ENCODE measurements around the gene ZNF765. TPM values are rescaled to one million over a fixed set of nuclear protein-coding genes. Genes with fewer than 3 reads are reported as not detected.
"Not testable (repeated sequence)": the region's sequence is repeated elsewhere in the genome, so short reads cannot be mapped to it uniquely, and the experiment has no call there.

ZNF765 gene
- total and polyA plus RNA-seq, 2 donors (not counting 3 experiments of a cell fraction or from before 2014, with no cell fraction given): 2.5 to 7.7 TPM

GRCh38 chr19:53409505-53410204, 14.7 kb downstream of the ZNF765 start:
- H3K9me3 ChIP-seq (replicated peaks; ENCODE audit: control insufficient read depth, insufficient read depth, low read length): peaks cover 25% of the 10 kb centered on the region
- no peak overlapping the region for H3K9ac ChIP-seq (replicated peaks; ENCODE audit: extremely low read depth, insufficient read depth, low read length)
- BruUV-seq (replicated peaks): no TSS peak
- H3K36me3 ChIP-seq (ENCODE audit: control insufficient read depth in 2 of 2, extremely low read depth in 1 of 2, insufficient read depth in 2 of 2, low read length in 2 of 2): peaks cover 7 to 9% of the 10 kb centered on the region in 2 experiments
- no peak overlapping the region for H3K4me3 ChIP-seq (replicated peaks in 1 of 3; ENCODE audit: insufficient read depth in 1 of 3, low read depth in 1 of 3, low read length in 3 of 3)
- intact Hi-C loops (cut with micrococcal nuclease): no loop called here
- DNase-seq (ENCODE audit: low read depth, low spot score) (no peak), FAIRE-seq (no peak)
- no peaks in the 10 kb centered on the region for H3K4me1 ChIP-seq (ENCODE audit: control insufficient read depth, extremely low read depth, insufficient read depth, low read length)
- no peak overlapping the region for H3K27ac ChIP-seq (ENCODE audit: insufficient read depth, low read depth, low read length)
- no peaks in the 10 kb centered on the region for H4K20me1 ChIP-seq (replicated peaks; ENCODE audit: control insufficient read depth, extremely low read depth, insufficient read depth, low read length)
- no peaks in the 10 kb centered on the region for H3K27me3 ChIP-seq (ENCODE audit: control insufficient read depth in 2 of 2, insufficient read depth in 2 of 2, low read length in 2 of 2)
- POLR2A ChIA-PET: no interaction called here
- no peak overlapping the region for H2AFZ ChIP-seq (ENCODE audit: low read depth, low read length)
- H3K9me1 ChIP-seq (replicated peaks; ENCODE audit: control insufficient read depth, extremely low read depth, insufficient read depth, low read length): no peaks in the 10 kb centered on the region
- no peaks in the 10 kb centered on the region for H3K79me2 ChIP-seq (ENCODE audit: control insufficient read depth, insufficient read depth, low read length)
- H3K4me2 ChIP-seq (ENCODE audit: insufficient read depth, low read length): no peak overlapping the region
- dilution Hi-C loops (cut with MboI; ENCODE audit: extremely low pct_ligation_motif_present, low sequenced_read_pairs): no loop called here
- TF ChIP-seq MYC (IDR thresholded peaks at IDR 0.05; ENCODE audit: low read depth, low read length): no peak
- TF ChIP-seq POLR2AphosphoS5 (IDR thresholded peaks at IDR 0.05; ENCODE audit: insufficient read depth, low read depth, low read length): no peak
- no peak for TF ChIP-seq CTCF (IDR thresholded peaks at IDR 0.05; ENCODE audit: extremely low read depth in 1 of 2, insufficient read depth in 1 of 2, low read depth in 1 of 2, low read length in 2 of 2)
- TF ChIP-seq JUN (IDR thresholded peaks at IDR 0.05; ENCODE audit: borderline replicate concordance, insufficient read depth, insufficient read length, low read depth): no peak
- TF ChIP-seq GATA2 (IDR thresholded peaks at IDR 0.05; ENCODE audit: insufficient read depth, insufficient read length, low read depth, low read length): no peak
- TF ChIP-seq MAX (IDR thresholded peaks at IDR 0.05; ENCODE audit: insufficient read depth, insufficient read length): no peak
- TF ChIP-seq POLR2A (IDR thresholded peaks at IDR 0.05; ENCODE audit: low read depth, low read length): no peak
- TF ChIP-seq EZH2 (IDR thresholded peaks at IDR 0.05; ENCODE audit: borderline replicate concordance, low read depth, low read length, severe bottlenecking): no peak
- no peak for TF ChIP-seq FOS (IDR thresholded peaks at IDR 0.05; ENCODE audit: borderline replicate concordance, insufficient read depth, low read length)
- CTCF ChIA-PET: no interaction called here

- H3K4me3 ChIP-seq (replicated peaks in 1 of 3; ENCODE audit: insufficient read depth in 1 of 3, low read depth in 1 of 3, low read length in 3 of 3); POLR2A ChIA-PET; H3K27me3 ChIP-seq (ENCODE audit: control insufficient read depth in 2 of 2, insufficient read depth in 2 of 2, low read length in 2 of 2); BruUV-seq (replicated peaks); H3K36me3 ChIP-seq (ENCODE audit: control insufficient read depth in 2 of 2, extremely low read depth in 1 of 2, insufficient read depth in 2 of 2, low read length in 2 of 2); H3K9ac ChIP-seq (replicated peaks; ENCODE audit: extremely low read depth, insufficient read depth, low read length); H3K9me1 ChIP-seq (replicated peaks; ENCODE audit: control insufficient read depth, extremely low read depth, insufficient read depth, low read length); H3K9me3 ChIP-seq (replicated peaks; ENCODE audit: control insufficient read depth, insufficient read depth, low read length); DNase-seq (ENCODE audit: low read depth, low spot score); CTCF ChIA-PET; H3K4me2 ChIP-seq (ENCODE audit: insufficient read depth, low read length); H3K79me2 ChIP-seq (ENCODE audit: control insufficient read depth, insufficient read depth, low read length); intact Hi-C loops (cut with micrococcal nuclease); H4K20me1 ChIP-seq (replicated peaks; ENCODE audit: control insufficient read depth, extremely low read depth, insufficient read depth, low read length); H2AFZ ChIP-seq (ENCODE audit: low read depth, low read length); H3K27ac ChIP-seq (ENCODE audit: insufficient read depth, low read depth, low read length); dilution Hi-C loops (cut with MboI; ENCODE audit: extremely low pct_ligation_motif_present, low sequenced_read_pairs); H3K4me1 ChIP-seq (ENCODE audit: control insufficient read depth, extremely low read depth, insufficient read depth, low read length); FAIRE-seq: not testable (repeated sequence)
Observed at GRCh38 chr19:53420520-53421315, 25.8 kb downstream of the ZNF765 start.
